ENCODE results near the gene KRTAP26-1. TPM values are rescaled to one million over a fixed set of nuclear protein-coding genes. Genes with fewer than 3 reads are reported as not detected.

The KRTAP26-1 gene
- polyA plus RNA-seq, 3 donors: not detected

- Histone ChIP-seq H3K4me3 (replicated peaks in 1 of 3; ENCODE audit: low read depth in 2 of 3, low read length in 3 of 3) (no peak within 1 kb of the TSS), H3K27me3 (ENCODE audit: control insufficient read depth in 2 of 2, insufficient read depth in 2 of 2, low read length in 2 of 2) (no peaks in the 10 kb centered on the region), H3K36me3 (replicated peaks in 1 of 2; ENCODE audit: control insufficient read depth in 1 of 2, insufficient read depth in 2 of 2, low read length in 2 of 2) (no peaks in the 10 kb centered on the region), H4K20me1 (ENCODE audit: insufficient read depth, low read length) (no peaks in the 10 kb centered on the region), H3K4me1 (ENCODE audit: control insufficient read depth in 1 of 2, insufficient read depth in 2 of 2, low read length in 2 of 2) (no peaks in the 10 kb centered on the region), H3K79me2 (ENCODE audit: insufficient read depth, low read length) (no peaks in the 10 kb centered on the region), H3K9ac (ENCODE audit: insufficient read depth, low read length, poor library complexity, severe bottlenecking) (no peak within 1 kb of the TSS), H3K27ac (ENCODE audit: low read depth in 1 of 2, low read length in 2 of 2) (no peak within 1 kb of the TSS), H3K9me3 (replicated peaks in 1 of 2; ENCODE audit: control insufficient read depth in 1 of 2, insufficient read depth in 1 of 2, low read length in 2 of 2) (peaks cover 3 to 4% of the 10 kb centered on the region in 2 donors), H3K4me2 (replicated peaks; ENCODE audit: extremely low read depth, low read length, poor library complexity, severe bottlenecking) (no peak within 1 kb of the TSS), H2AFZ (ENCODE audit: insufficient read depth, low read depth, low read length, poor library complexity, severe bottlenecking) (no peak within 1 kb of the TSS)
- H3K4me1 Mint-ChIP-seq: no peaks in the 10 kb centered on the region
- H3K4me3 Mint-ChIP-seq: no peak within 1 kb of the TSS
- no CpG with 5 or more reads among the region's 3 CpGs for WGBS (ENCODE audit: insufficient coverage)
- H3K36me3 Mint-ChIP-seq: no peaks in the 10 kb centered on the region
- no peak for TF ChIP-seq CTCF (IDR thresholded peaks at IDR 0.05)
- no peak for DNase-seq
- intact Hi-C loops (cut with micrococcal nuclease): no loop called here
- peak within 1 kb of the TSS in 1 of 7 donors; percentile 76 for H3K27ac Mint-ChIP-seq
- H3K9me3 Mint-ChIP-seq: peaks cover 0 to 6% (median 2%) of the 10 kb centered on the region in 7 donors
- H3K27me3 Mint-ChIP-seq (ENCODE audit: low read depth in 3 of 3): peaks cover 0 to 2% (median 0%) of the 10 kb centered on the region in 3 donors
These were observed 37.3 kb downstream of the KRTAP26-1 start, which contains the start of gene KRTAP24-1 for GRCh38 chr21:30282850-30283249. TSS of gene KRTAP24-1 (minus strand) at chr21:30282950. CDS start at chr21:30282932, 18 bp downstream.

- WGBS (ENCODE audit: insufficient coverage): 100% methylated on average over 1 of the region's 1 CpG
- H3K36me3 Mint-ChIP-seq: no peaks in the 10 kb centered on the region
- H3K4me1 ChIP-seq (ENCODE audit: control insufficient read depth in 1 of 2, insufficient read depth in 2 of 2, low read length in 2 of 2): no peaks in the 10 kb centered on the region
- no peak for DNase-seq
- H3K4me2 ChIP-seq (replicated peaks; ENCODE audit: extremely low read depth, low read length, poor library complexity, severe bottlenecking): no peak overlapping the region
- TF ChIP-seq CTCF (IDR thresholded peaks at IDR 0.05): no peak
- H3K79me2 ChIP-seq (ENCODE audit: insufficient read depth, low read length): no peaks in the 10 kb centered on the region
- no peaks in the 10 kb centered on the region for H3K4me1 Mint-ChIP-seq
- no peak overlapping the region for H3K9ac ChIP-seq (ENCODE audit: insufficient read depth, low read length, poor library complexity, severe bottlenecking)
- no peaks in the 10 kb centered on the region for H3K27me3 ChIP-seq (ENCODE audit: control insufficient read depth in 2 of 2, insufficient read depth in 2 of 2, low read length in 2 of 2)
- intact Hi-C loops (cut with micrococcal nuclease): no loop called here
- peaks cover 0 to 2% of the 10 kb centered on the region in 2 donors for H3K9me3 ChIP-seq (replicated peaks in 1 of 2; ENCODE audit: control insufficient read depth in 1 of 2, insufficient read depth in 1 of 2, low read length in 2 of 2)
- no peak overlapping the region for H3K4me3 Mint-ChIP-seq
- H3K36me3 ChIP-seq (replicated peaks in 1 of 2; ENCODE audit: control insufficient read depth in 1 of 2, insufficient read depth in 2 of 2, low read length in 2 of 2): no peaks in the 10 kb centered on the region
- peaks cover 0 to 4% (median 3%) of the 10 kb centered on the region in 7 donors for H3K9me3 Mint-ChIP-seq
- H3K27ac ChIP-seq (ENCODE audit: low read depth in 1 of 2, low read length in 2 of 2): no peak overlapping the region
- no peak overlapping the region for H3K27ac Mint-ChIP-seq
- H4K20me1 ChIP-seq (ENCODE audit: insufficient read depth, low read length): no peaks in the 10 kb centered on the region
- H2AFZ ChIP-seq (ENCODE audit: insufficient read depth, low read depth, low read length, poor library complexity, severe bottlenecking): no peak overlapping the region
- H3K27me3 Mint-ChIP-seq (ENCODE audit: low read depth in 3 of 3): no peaks in the 10 kb centered on the region
- H3K4me3 ChIP-seq (replicated peaks in 1 of 3; ENCODE audit: low read depth in 2 of 3, low read length in 3 of 3): no peak overlapping the region
These were observed 48.5 kb downstream of the KRTAP26-1 start for GRCh38 chr21:30271611-30272010.

All from CD14-positive monocyte (primary cell).